HG02852 (cell line): ENCODE data around the gene MAP1LC3A.

ENCODE experiments used
- ATAC-seq: cut with Tn5 transposase; IDR thresholded peaks from one replicate; pipeline ENCODE4 v1.9.1; 2021; ENCODE audit warnings: mild to moderate bottlenecking, moderate library complexity; ENCODE audit not compliant: unreplicated experiment

MAP1LC3A gene

DNA sequence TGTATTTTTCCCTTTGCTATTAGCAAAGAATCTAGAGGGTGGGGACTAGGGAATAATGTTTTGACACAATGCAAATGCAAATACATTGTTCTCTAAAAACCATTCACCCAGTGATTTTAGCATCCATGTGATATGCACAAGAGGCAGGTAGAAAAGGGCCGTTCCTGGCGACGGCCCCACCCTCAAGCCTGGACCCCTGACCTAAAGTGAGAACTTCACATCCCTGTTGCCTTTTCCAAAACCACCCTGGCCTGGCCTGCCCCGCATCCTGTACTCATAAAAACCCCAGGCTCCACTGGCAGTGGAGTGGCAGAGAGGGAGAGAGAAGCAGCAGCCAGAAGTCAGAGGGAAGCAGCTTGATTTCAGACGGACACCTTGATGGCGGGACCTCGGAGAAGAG, 48.5 kb downstream of the MAP1LC3A start:
- ATAC-seq, result no peak
